HL-60 (cell line): ENCODE measurements around the gene FIS1.
"Not testable (repeated sequence)": the region's sequence is repeated elsewhere in the genome, so short reads cannot be mapped to it uniquely, and the experiment has no call there.

Experiments used
- DNase-seq, 2 experiments: peaks; one replicate each; pipeline ENCODE4 v3.0.0-alpha.2; 2010 to 2020; ENCODE audit warnings: low read depth in 1 of 2, low spot score in 1 of 2
- H3K27ac ChIP-seq: fragments of 250-450 bp; sonication (Bioruptor Pico); replicated peaks from 2 replicates; pipeline ENCODE4 v1.5.1; 2020; ENCODE audit warnings: mild to moderate bottlenecking, moderate library complexity
- H3K27me3 ChIP-seq: fragments of 250-450 bp; sonication (Bioruptor Pico); 2 replicates; pipeline ENCODE4 v1.5.1; 2021; ENCODE audit warnings: mild to moderate bottlenecking, moderate library complexity; ENCODE audit not compliant: insufficient read depth, poor library complexity, severe bottlenecking
- H3K4me3 ChIP-seq: replicated peaks from 2 replicates; pipeline ENCODE4 v1.5.1; 2011; ENCODE audit warnings: mild to moderate bottlenecking, control low read depth, low read length; ENCODE audit not compliant: insufficient read depth
- GABPA ChIP-seq: IDR thresholded peaks from 2 replicates; pipeline ENCODE4 v1.6.1; 2012; ENCODE audit warnings: low read depth
- POLR2AphosphoS5 ChIP-seq: IDR thresholded peaks from 2 replicates; pipeline ENCODE4 v1.6.1; 2012; ENCODE audit warnings: low read depth
- SPI1 ChIP-seq: IDR thresholded peaks from 2 replicates; pipeline ENCODE4 v1.6.1; 2012; ENCODE audit warnings: low read depth, mild to moderate bottlenecking, borderline replicate concordance
- TF ChIP-seq, protein P1 (sequence below): IDR thresholded peaks from 2 replicates; pipeline ENCODE4 v1.6.1; 2012; ENCODE audit warnings: low read depth; ENCODE audit not compliant: insufficient replicate concordance
- TF ChIP-seq, protein P2 (sequence below): IDR thresholded peaks from one replicate; pipeline ENCODE4 v1.5.1; 2011; ENCODE audit warnings: low read length, control low read depth, inconsistent platforms; ENCODE audit not compliant: insufficient read depth

FIS1 gene

DNA sequence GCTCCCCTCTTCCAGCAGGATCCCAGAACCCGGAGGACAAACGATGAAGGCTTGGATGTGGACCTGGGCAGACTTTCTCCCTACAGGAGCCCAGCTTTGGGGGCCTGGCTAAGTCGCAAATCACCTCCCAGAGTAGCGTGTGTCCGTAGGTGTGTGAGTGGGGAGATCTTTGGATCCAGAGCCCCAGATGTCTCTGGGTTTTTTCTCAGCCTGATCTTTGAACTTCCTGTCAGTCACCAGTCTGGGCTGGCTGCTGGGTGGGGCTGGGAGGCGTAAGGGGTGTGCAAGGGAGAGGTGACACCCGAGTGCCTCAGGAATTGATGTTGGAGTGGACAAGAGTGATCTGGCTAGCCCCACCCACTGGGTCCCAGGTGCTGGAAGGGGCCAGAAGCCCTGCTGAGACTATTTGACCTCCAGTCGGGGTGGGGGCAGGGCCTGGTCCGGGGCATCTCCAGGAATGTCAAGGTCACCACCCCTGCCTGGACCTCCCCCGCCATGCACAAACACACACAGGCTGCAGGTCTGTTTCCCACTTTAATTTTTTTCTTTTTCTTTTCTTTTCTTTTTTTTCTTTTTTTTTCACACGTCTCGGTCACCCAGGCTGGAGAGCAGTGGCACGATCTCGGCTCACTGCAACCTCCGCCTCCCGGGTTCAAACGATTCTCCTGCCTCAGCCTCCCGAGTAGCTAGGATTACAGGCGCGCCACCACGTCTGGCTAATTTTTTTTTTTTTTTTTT lies 43.9 kb downstream of the FIS1 start, which contains the start of gene MOGAT3:
Gene MOGAT3 (minus strand): TSS at position 175 of the 738 bp plus-strand sequence. CDS start 182 bp downstream, outside the sequence.
- Histone ChIP-seq H3K4me3 (no peak within 1 kb of the TSS), H3K27me3 (peaks cover 21% of the 10 kb centered on the region), H3K27ac (no peak within 1 kb of the TSS)
- TF ChIP-seq, protein P1, sequence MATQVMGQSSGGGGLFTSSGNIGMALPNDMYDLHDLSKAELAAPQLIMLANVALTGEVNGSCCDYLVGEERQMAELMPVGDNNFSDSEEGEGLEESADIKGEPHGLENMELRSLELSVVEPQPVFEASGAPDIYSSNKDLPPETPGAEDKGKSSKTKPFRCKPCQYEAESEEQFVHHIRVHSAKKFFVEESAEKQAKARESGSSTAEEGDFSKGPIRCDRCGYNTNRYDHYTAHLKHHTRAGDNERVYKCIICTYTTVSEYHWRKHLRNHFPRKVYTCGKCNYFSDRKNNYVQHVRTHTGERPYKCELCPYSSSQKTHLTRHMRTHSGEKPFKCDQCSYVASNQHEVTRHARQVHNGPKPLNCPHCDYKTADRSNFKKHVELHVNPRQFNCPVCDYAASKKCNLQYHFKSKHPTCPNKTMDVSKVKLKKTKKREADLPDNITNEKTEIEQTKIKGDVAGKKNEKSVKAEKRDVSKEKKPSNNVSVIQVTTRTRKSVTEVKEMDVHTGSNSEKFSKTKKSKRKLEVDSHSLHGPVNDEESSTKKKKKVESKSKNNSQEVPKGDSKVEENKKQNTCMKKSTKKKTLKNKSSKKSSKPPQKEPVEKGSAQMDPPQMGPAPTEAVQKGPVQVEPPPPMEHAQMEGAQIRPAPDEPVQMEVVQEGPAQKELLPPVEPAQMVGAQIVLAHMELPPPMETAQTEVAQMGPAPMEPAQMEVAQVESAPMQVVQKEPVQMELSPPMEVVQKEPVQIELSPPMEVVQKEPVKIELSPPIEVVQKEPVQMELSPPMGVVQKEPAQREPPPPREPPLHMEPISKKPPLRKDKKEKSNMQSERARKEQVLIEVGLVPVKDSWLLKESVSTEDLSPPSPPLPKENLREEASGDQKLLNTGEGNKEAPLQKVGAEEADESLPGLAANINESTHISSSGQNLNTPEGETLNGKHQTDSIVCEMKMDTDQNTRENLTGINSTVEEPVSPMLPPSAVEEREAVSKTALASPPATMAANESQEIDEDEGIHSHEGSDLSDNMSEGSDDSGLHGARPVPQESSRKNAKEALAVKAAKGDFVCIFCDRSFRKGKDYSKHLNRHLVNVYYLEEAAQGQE: no peak
- no peak for TF ChIP-seq SPI1
- TF ChIP-seq POLR2AphosphoS5: no peak
- TF ChIP-seq, protein P2, sequence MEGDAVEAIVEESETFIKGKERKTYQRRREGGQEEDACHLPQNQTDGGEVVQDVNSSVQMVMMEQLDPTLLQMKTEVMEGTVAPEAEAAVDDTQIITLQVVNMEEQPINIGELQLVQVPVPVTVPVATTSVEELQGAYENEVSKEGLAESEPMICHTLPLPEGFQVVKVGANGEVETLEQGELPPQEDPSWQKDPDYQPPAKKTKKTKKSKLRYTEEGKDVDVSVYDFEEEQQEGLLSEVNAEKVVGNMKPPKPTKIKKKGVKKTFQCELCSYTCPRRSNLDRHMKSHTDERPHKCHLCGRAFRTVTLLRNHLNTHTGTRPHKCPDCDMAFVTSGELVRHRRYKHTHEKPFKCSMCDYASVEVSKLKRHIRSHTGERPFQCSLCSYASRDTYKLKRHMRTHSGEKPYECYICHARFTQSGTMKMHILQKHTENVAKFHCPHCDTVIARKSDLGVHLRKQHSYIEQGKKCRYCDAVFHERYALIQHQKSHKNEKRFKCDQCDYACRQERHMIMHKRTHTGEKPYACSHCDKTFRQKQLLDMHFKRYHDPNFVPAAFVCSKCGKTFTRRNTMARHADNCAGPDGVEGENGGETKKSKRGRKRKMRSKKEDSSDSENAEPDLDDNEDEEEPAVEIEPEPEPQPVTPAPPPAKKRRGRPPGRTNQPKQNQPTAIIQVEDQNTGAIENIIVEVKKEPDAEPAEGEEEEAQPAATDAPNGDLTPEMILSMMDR: no peak
- no peak for TF ChIP-seq GABPA
- DNase-seq: no peak

GRCh38 chr7:101200504-101200861 lies 44.4 kb downstream of the FIS1 start:
- no peak for TF ChIP-seq POLR2AphosphoS5
- no peak for TF ChIP-seq GABPA
- no peak for TF ChIP-seq SPI1
- TF ChIP-seq, protein P1: no peak
- TF ChIP-seq, protein P2: no peak
- Histone ChIP-seq H3K27ac (no peak overlapping the region), H3K4me3 (no peak overlapping the region), H3K27me3 (peaks cover 21% of the 10 kb centered on the region)
- DNase-seq: no peak

GRCh38 chr7:101199522-101199921 lies 45.4 kb downstream of the FIS1 start:
- H3K27me3 ChIP-seq: peaks cover 21% of the 10 kb centered on the region
- not testable (repeated sequence) for H3K27ac ChIP-seq, H3K4me3 ChIP-seq, DNase-seq

DNA sequence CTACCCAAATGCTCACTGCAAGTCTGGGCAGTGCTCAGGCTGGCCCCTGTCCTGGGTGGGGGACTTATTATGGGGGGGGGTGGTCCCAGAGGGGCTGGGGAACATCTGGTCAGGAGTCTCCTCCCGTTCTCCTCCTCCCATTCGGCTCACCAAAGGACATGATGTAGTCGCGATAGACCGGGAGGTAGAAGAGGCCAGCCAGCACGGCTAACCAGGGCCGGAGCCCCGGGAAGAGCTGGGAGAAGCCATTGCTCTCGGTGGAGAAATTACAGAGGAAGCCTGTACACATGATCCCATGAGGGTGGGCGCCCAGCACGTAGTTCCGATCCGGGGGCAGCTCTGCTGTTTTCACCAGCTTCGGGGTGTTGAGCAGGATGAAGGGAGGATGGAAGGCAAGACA lies 46.4 kb downstream of the FIS1 start:
- peaks cover 21% of the 10 kb centered on the region for H3K27me3 ChIP-seq
- TF ChIP-seq, protein P1: no peak
- TF ChIP-seq, protein P2: no peak
- TF ChIP-seq SPI1 (no peak), POLR2AphosphoS5 (no peak), GABPA (no peak)
- no peak overlapping the region for H3K4me3 ChIP-seq
- no peak for DNase-seq
- no peak overlapping the region for H3K27ac ChIP-seq
